Measurements from ENCODE around the gene CXCL10. TPM values are rescaled to one million over a fixed set of nuclear protein-coding genes. Genes with fewer than 3 reads are reported as not detected.

Gene CXCL10
- total RNA-seq, 2 experiments from 2014 or later, result 0.26 TPM; not detected in 1

DNA sequence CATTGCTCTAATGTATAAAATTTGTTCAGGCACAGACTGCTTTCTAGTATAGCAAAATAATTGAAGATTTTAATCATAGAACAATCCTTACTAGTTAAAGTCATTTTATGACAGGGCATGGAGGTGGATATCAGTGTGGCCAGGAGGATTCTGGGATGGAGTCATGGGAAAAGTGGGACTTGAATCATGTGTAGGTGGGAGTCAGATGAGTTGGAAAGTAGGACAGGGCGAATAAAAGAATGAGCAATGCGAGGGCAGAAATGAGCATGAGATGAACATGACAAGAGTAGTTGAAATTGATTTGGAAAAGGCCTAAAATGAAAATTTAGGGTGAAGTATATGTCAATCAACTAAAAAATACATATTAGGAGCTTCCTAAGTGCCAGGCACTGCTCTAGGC lies 25.4 kb downstream of the CXCL10 start:
- H3K4me1 Mint-ChIP-seq, result peaks cover 3% of the 10 kb centered on the region
- no peak for ATAC-seq (ENCODE audit: low read depth)
- no peaks in the 10 kb centered on the region for H3K36me3 Mint-ChIP-seq
- no peaks in the 10 kb centered on the region for H3K9me3 Mint-ChIP-seq
- POLR2A ChIA-PET, result no interaction called here
- H3K27me3 Mint-ChIP-seq, result no peaks in the 10 kb centered on the region
- H3K27ac Mint-ChIP-seq, result no peak overlapping the region
- no peak overlapping the region for H3K4me3 Mint-ChIP-seq
- no peak for DNase-seq

DNA sequence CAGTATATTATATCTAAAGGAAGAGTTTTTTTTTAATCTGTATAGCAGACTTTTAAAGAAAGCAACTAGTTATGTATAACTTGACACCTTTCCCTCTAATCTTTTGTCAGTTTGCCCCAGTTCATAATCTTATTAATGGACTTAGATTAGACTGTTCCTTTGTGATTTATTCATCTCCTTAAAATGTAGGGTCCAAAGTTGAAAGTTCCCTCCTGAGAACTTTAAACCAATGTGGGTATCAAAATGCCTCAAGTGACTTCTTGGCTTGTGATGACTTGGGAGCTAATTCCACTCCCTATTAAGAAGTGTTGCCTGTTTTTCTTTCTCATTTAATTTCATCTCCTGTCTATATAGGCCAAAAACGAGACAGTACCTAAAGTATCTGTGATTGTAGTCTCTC lies 26.2 kb downstream of the CXCL10 start:
- DNase-seq (no peak), ATAC-seq (ENCODE audit: low read depth) (no peak)
- H3K27ac Mint-ChIP-seq, result no peak overlapping the region
- no peaks in the 10 kb centered on the region for H3K36me3 Mint-ChIP-seq
- POLR2A ChIA-PET, result no interaction called here
- no peak overlapping the region for H3K4me3 Mint-ChIP-seq
- no peaks in the 10 kb centered on the region for H3K9me3 Mint-ChIP-seq
- H3K4me1 Mint-ChIP-seq, result no peaks in the 10 kb centered on the region
- H3K27me3 Mint-ChIP-seq, result peaks cover 3% of the 10 kb centered on the region

DNA sequence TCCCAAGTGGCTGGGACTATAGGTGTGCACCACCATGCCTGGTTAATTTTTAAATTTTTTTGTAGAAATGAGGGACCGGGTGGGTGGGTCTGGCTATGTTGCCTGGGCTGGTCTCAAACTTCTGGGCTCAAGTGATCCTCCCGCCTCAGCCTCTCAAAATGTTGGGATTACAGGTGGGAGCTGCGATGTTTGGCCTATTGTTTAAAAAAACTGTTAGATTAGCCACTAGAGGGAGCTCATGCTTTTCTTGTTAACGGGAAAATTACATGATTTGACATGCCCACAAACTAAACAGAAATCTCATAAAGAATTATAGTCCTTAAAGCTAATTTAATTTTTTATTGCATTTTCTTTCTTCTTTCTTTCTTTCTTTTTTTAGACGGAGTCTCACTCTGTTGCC lies 27.6 kb downstream of the CXCL10 start:
- Mint-ChIP-seq H3K4me1 (no peaks in the 10 kb centered on the region), H3K9me3 (no peaks in the 10 kb centered on the region), H3K27ac (no peak overlapping the region), H3K36me3 (no peaks in the 10 kb centered on the region), H3K4me3 (no peak overlapping the region), H3K27me3 (peaks cover 3% of the 10 kb centered on the region)
- DNase-seq (no peak), ATAC-seq (ENCODE audit: low read depth) (no peak)
- POLR2A ChIA-PET, result interaction anchor here (0.8 kb wide), 1 partner anchor 152 kb away, joined by 3 read pairs; the partner anchor contains the start of gene NUP54

DNA sequence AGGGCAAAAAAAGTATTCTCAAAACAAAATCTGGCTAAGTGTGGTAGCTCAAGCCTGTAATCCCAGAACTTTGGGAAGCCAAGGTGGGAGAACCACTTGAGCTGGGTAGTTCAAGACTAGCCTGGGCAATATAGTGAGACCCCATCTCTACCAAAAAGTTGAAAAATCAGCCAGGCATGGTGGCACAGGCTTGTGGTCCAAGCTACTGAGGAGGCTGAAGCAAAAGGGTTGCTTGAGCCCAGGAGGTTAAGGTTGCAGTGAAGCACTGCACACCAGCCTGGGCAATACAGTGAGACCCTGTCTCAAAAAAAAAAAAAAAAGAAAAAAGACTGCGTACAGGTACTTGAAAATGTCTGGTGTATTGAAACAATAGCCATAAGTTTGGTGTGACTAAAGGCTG lies 30.8 kb downstream of the CXCL10 start:
- POLR2A ChIA-PET, result interaction anchor here (1.1 kb wide), 1 partner anchor 52 kb away, joined by 4 read pairs; the partner anchor contains the start of gene NAAA
- no peak overlapping the region for H3K27ac Mint-ChIP-seq
- no peak for DNase-seq
- peaks cover 22% of the 10 kb centered on the region for H3K4me1 Mint-ChIP-seq
- peaks cover 13% of the 10 kb centered on the region for H3K36me3 Mint-ChIP-seq
- no peak overlapping the region for H3K4me3 Mint-ChIP-seq
- H3K27me3 Mint-ChIP-seq, result peaks cover 3% of the 10 kb centered on the region
- H3K9me3 Mint-ChIP-seq, result no peaks in the 10 kb centered on the region
- ATAC-seq (ENCODE audit: low read depth), result no peak

DNA sequence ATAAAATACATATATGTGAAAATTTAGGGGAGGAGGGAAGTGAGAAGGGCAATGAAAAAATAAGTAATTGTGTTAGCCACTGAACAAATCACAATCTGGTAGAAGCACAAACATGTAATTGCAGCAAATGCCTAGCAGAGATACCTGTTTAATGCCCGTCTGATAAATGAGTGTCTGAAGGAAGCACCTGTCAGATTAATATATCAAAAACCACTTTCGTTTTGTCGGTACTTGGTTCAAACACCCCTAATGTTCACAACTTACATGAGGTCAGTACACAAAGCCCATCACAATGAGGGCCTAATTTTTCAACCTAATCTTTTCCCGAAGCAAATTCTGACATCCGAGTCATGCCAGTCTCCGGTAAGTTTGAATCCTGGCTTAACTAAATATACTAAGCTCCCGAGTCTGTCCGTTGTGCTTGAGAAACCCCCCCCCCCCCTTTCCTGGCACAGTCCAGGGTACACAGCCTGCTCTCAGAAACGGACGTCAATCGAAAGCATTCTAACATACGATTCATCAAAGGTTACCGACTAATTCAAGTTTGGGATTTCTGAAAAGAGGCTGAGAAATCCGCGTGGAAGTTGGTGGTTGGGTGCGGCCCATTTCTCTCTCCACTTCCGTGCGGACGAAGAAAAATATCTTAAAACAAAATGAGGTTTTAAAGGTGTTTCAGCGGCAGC lies 33.3 kb downstream of the CXCL10 start:
- ATAC-seq (ENCODE audit: low read depth) (no peak), DNase-seq (no peak)
- H3K9me3 Mint-ChIP-seq, result no peaks in the 10 kb centered on the region
- peaks cover 17% of the 10 kb centered on the region for H3K36me3 Mint-ChIP-seq
- H3K27me3 Mint-ChIP-seq, result peaks cover 3% of the 10 kb centered on the region
- peak overlapping the region; percentile 84 for H3K27ac Mint-ChIP-seq
- POLR2A ChIA-PET, result interaction anchor here (1.1 to 1.8 kb wide), 2 partner anchors 50 to 158 kb away, joined by 5 to 17 read pairs; partner anchors contain the start of genes NAAA and NUP54
- peak overlapping the region; percentile 88 for H3K4me3 Mint-ChIP-seq
- peaks cover 25% of the 10 kb centered on the region for H3K4me1 Mint-ChIP-seq

DNA sequence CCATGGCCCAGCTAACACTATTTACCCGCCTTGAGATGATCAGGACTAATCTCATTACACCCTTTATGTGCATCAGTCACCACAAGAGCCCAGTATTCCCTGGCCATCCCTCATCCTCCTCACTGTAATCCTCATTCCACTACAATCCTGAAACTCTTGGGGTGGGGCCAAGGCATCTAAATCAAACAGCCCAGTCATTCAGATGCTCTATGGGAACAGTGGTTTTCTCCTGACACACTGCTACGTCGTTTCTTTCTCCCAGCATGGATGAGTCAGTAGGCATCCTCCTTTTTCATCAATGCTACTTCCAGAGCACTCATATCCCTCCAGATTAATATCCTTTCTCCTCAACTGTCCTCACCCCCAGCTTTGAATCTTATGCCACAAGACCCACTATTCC lies 38.2 kb downstream of the CXCL10 start:
- POLR2A ChIA-PET, result no interaction called here
- ATAC-seq (ENCODE audit: low read depth) (no peak), DNase-seq (no peak)
- H3K27me3 Mint-ChIP-seq, result no peaks in the 10 kb centered on the region
- no peak overlapping the region for H3K27ac Mint-ChIP-seq
- H3K36me3 Mint-ChIP-seq, result peaks cover 35% of the 10 kb centered on the region
- H3K9me3 Mint-ChIP-seq, result peaks cover 1% of the 10 kb centered on the region
- H3K4me1 Mint-ChIP-seq, result peaks cover 27% of the 10 kb centered on the region
- H3K4me3 Mint-ChIP-seq, result no peak overlapping the region

DNA sequence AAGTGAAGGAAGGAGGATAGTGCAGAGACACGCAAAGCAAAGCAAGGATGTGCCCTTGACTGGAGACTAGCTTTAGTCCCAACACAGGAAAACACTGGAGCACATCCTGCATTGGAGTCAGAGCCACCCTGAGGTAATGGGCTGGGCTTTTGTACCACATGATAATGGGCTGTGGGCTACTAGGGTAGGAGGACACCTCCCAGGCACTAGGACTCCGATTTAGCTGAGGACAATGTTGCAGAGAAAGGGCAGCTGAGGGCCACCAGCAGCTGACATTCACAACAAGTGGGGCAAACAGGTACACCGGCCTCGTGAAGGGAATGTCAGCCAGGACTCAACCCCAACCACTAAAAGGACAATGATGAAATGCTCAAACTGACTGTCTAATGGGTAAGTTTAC lies 42.7 kb downstream of the CXCL10 start:
- POLR2A ChIA-PET, result no interaction called here
- Mint-ChIP-seq H3K9me3 (peaks cover 1% of the 10 kb centered on the region), H3K27me3 (no peaks in the 10 kb centered on the region), H3K27ac (no peak overlapping the region), H3K4me1 (peaks cover 2% of the 10 kb centered on the region), H3K36me3 (peaks cover 36% of the 10 kb centered on the region), H3K4me3 (no peak overlapping the region)
- DNase-seq, result no peak
- no peak for ATAC-seq (ENCODE audit: low read depth)

DNA sequence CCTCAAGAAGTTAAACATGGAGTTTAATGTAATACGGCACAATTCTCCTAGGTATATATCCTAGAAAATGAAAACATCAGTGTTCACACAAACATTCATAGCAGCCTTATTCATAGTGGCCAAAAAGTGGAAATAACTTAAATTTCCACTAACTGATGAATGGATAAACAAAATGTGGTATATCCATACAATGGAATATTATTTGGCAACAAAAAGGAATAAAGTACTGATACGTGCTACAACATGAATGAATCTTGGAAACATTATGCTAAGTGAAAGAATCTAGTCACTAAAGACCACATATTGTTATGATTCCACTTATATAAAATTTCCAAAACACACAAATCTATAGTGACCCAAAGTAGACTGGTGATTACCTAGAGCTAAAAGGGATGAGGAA lies 47.1 kb downstream of the CXCL10 start:
- Mint-ChIP-seq H3K4me1 (peaks cover 2% of the 10 kb centered on the region), H3K27ac (no peak overlapping the region), H3K9me3 (no peaks in the 10 kb centered on the region), H3K4me3 (no peak overlapping the region), H3K36me3 (peaks cover 42% of the 10 kb centered on the region), H3K27me3 (no peaks in the 10 kb centered on the region)
- POLR2A ChIA-PET, result no interaction called here
- no peak for DNase-seq
- no peak for ATAC-seq (ENCODE audit: low read depth)

DNA sequence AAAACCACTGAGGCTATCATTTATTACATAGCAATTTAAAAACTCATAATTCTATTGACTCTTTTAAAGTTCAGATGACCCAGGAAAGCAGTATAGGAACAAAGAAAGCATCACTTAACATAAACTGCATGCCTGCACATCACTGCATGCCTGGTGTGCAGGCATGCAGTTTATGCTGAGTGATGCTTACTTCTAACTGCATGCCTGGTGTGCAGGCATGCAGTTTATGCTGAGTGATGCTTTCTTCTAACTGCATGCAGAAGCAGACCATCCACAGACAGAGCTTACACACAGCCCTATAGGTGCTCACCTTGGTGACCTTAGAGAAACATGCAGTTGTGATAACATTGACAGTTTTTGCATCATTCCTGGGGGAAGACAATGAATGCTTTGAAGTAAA lies 49.5 kb downstream of the CXCL10 start:
- H3K9me3 Mint-ChIP-seq, result no peaks in the 10 kb centered on the region
- peaks cover 43% of the 10 kb centered on the region for H3K36me3 Mint-ChIP-seq
- H3K27me3 Mint-ChIP-seq, result no peaks in the 10 kb centered on the region
- H3K4me3 Mint-ChIP-seq, result no peak overlapping the region
- H3K4me1 Mint-ChIP-seq, result no peaks in the 10 kb centered on the region
- no peak overlapping the region for H3K27ac Mint-ChIP-seq
- ATAC-seq (ENCODE audit: low read depth) (no peak), DNase-seq (no peak)
- POLR2A ChIA-PET, result no interaction called here

Other genes with a start within 250 kb of the CXCL10 start
- under 1 TPM; 0.17 TPM for gene PPEF2, start 121.0 kb downstream of the CXCL10 start, total RNA-seq
- 10 to 100 TPM; 48.3 to 50.5 TPM for gene NAAA, start 82.5 kb downstream of the CXCL10 start, total RNA-seq
- gene SDAD1, start 32.6 kb downstream of the CXCL10 start, total RNA-seq, result 10 to 100 TPM; 47.5 to 50.8 TPM
- gene CXCL9, start 16.0 kb downstream of the CXCL10 start, total RNA-seq, result under 1 TPM; 0.20 to 0.22 TPM
- not detected for gene CXCL11, start 12.6 kb upstream of the CXCL10 start, total RNA-seq
- gene ART3, start 51.2 kb upstream of the CXCL10 start, total RNA-seq, result not detected
- 10 to 100 TPM; 48.7 to 54.7 TPM for gene NUP54, start 124.9 kb upstream of the CXCL10 start, total RNA-seq
- 10 to 100 TPM; 16.3 to 18.4 TPM for gene SCARB2, start 190.3 kb upstream of the CXCL10 start, total RNA-seq
- gene FAM47E, start 228.2 kb upstream of the CXCL10 start, total RNA-seq, result under 1 TPM in 1 of 2 experiments, not detected in 1; 0.78 TPM